MM.1S (cell line): Measurements from ENCODE around the gene RRN3.

Experiments used
- DNase-seq: peaks from one replicate; pipeline ENCODE4 v3.0.0-alpha.2; 2015
- H2AFZ ChIP-seq: fragments of 300-600 bp; sonication (generic); 2 replicates; pipeline ENCODE4 v1.6.0; 2016; ENCODE audit warnings: antibody characterized with exemption, low read length
- H3F3A ChIP-seq: fragments of 300-600 bp; sonication (generic); 2 replicates; pipeline ENCODE4 v1.6.1; 2016; ENCODE audit warnings: mild to moderate bottlenecking, antibody characterized with exemption, low read length, moderate library complexity, mixed read lengths; ENCODE audit not compliant: insufficient read depth
- H3K27ac ChIP-seq: fragments of 300-600 bp; sonication (generic); 2 replicates; pipeline ENCODE4 v1.5.1; 2016; ENCODE audit warnings: mild to moderate bottlenecking, low read length
- H3K27me3 ChIP-seq: fragments of 300-600 bp; sonication (generic); replicated peaks from 2 replicates; pipeline ENCODE4 v1.6.0; 2016; ENCODE audit warnings: low read length; ENCODE audit not compliant: insufficient read depth
- H3K36me3 ChIP-seq: fragments of 300-600 bp; sonication (generic); replicated peaks from 2 replicates; pipeline ENCODE4 v1.6.1; 2016; ENCODE audit warnings: mild to moderate bottlenecking, low read length, mixed read lengths; ENCODE audit not compliant: insufficient read depth
- H3K4me1 ChIP-seq: fragments of 300-600 bp; sonication (generic); 2 replicates; pipeline ENCODE4 v1.6.1; 2016; ENCODE audit warnings: low read length, mixed read lengths
- H3K4me2 ChIP-seq: fragments of 300-600 bp; sonication (generic); 2 replicates; pipeline ENCODE4 v1.6.0; 2016; ENCODE audit warnings: low read depth, low read length
- H3K4me3 ChIP-seq: fragments of 300-600 bp; sonication (generic); 2 replicates; pipeline ENCODE4 v1.5.1; 2016; ENCODE audit warnings: low read length, mixed read lengths
- H3K79me2 ChIP-seq: fragments of 300-600 bp; sonication (generic); 2 replicates; pipeline ENCODE4 v1.6.1; 2016; ENCODE audit warnings: mixed run types, low read length, mixed read lengths
- H3K9ac ChIP-seq: fragments of 300-600 bp; sonication (generic); 2 replicates; pipeline ENCODE4 v1.6.1; 2016; ENCODE audit warnings: low read length, mixed read lengths
- H3K9me2 ChIP-seq: fragments of 300-600 bp; sonication (generic); replicated peaks from 2 replicates; pipeline ENCODE4 v1.6.1; 2016; ENCODE audit warnings: mild to moderate bottlenecking, low read length, mixed read lengths; ENCODE audit not compliant: insufficient read depth
- H3K9me3 ChIP-seq: fragments of 300-600 bp; sonication (generic); replicated peaks from 2 replicates; pipeline ENCODE4 v1.6.1; 2016; ENCODE audit warnings: mild to moderate bottlenecking, low read length, mixed read lengths; ENCODE audit not compliant: insufficient read depth
- H4K20me1 ChIP-seq: fragments of 300-600 bp; sonication (generic); 2 replicates; pipeline ENCODE4 v1.6.1; 2016; ENCODE audit warnings: mild to moderate bottlenecking, low read length, moderate library complexity, mixed read lengths; ENCODE audit not compliant: insufficient read depth
- EZH2 ChIP-seq: fragments of 300-600 bp; sonication (generic); optimal IDR thresholded peaks from 2 replicates; pipeline ENCODE3; 2017; ENCODE audit warnings: low read depth, mild to moderate bottlenecking, antibody characterized with exemption, low read length, mixed read lengths
- EZH2phosphoT487 ChIP-seq: fragments of 300-600 bp; sonication (generic); IDR thresholded peaks from 2 replicates; pipeline ENCODE4 v1.6.1; 2018; ENCODE audit warnings: antibody characterized with exemption, low read length
- TF ChIP-seq, protein P1 (sequence below): fragments of 300-600 bp; sonication (generic); IDR thresholded peaks from 2 replicates; pipeline ENCODE4 v1.5.1; 2016; ENCODE audit warnings: antibody characterized with exemption, low read length, mixed read lengths

The RRN3 gene

DNA sequence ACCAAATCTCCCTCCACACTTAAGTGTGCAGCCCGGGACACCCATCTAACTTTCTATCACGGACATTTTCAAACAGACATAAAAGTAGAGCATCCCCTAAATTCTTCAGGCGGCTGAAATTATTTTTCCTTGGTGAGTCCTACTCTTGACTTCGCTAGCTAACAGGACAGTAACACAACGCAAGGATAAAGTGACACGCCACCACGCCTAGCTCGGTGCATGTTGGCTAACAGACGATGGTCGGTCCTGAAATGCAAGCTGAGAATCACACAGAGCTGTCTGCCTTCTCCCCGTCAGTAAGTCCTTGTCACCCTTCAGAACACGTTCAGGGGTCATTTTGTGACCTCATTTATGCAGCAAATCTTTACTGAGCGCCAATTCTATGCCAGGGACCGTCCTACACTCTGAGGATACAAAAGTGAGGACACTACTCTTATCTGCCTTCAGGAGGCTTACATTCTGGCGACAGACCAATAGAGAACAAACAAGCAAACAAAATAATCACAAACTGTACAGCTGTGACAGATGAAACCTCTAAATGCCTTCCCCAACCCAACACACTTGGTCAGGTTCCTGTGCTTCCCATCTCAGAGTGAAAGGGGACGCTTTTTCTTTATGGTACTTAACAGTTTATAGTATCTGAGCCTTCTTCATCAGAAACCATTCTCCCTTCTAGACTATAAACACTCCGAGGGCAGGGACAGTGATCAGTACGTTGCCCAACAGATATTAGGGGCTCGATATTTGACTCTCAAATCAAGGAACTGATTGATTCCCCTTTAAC lies 39.5 kb downstream of the RRN3 start:
- Histone ChIP-seq H3K27ac (peak overlapping the region; percentile 41; the same call in 1 of the 2 replicates), H3K79me2 (peaks cover 57% of the 10 kb centered on the region), H3K4me3 (peak overlapping the region; percentile 92), H3K4me1 (no peaks in the 10 kb centered on the region; the same call in 1 of the 2 replicates), H3F3A (no peaks in the 10 kb centered on the region), H3K27me3 (no peaks in the 10 kb centered on the region), H3K9me2 (no peaks in the 10 kb centered on the region), H3K4me2 (peak overlapping the region; percentile 82), H3K9me3 (no peaks in the 10 kb centered on the region), H3K36me3 (no peaks in the 10 kb centered on the region), H4K20me1 (no peaks in the 10 kb centered on the region), H3K9ac (peak overlapping the region; percentile 80; the same call in 1 of the 2 replicates), H2AFZ (peak overlapping the region; percentile 79)
- TF ChIP-seq, protein P1, sequence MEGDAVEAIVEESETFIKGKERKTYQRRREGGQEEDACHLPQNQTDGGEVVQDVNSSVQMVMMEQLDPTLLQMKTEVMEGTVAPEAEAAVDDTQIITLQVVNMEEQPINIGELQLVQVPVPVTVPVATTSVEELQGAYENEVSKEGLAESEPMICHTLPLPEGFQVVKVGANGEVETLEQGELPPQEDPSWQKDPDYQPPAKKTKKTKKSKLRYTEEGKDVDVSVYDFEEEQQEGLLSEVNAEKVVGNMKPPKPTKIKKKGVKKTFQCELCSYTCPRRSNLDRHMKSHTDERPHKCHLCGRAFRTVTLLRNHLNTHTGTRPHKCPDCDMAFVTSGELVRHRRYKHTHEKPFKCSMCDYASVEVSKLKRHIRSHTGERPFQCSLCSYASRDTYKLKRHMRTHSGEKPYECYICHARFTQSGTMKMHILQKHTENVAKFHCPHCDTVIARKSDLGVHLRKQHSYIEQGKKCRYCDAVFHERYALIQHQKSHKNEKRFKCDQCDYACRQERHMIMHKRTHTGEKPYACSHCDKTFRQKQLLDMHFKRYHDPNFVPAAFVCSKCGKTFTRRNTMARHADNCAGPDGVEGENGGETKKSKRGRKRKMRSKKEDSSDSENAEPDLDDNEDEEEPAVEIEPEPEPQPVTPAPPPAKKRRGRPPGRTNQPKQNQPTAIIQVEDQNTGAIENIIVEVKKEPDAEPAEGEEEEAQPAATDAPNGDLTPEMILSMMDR: no peak
- TF ChIP-seq EZH2phosphoT487: no peak
- no peak for TF ChIP-seq EZH2
- no peak for DNase-seq

DNA sequence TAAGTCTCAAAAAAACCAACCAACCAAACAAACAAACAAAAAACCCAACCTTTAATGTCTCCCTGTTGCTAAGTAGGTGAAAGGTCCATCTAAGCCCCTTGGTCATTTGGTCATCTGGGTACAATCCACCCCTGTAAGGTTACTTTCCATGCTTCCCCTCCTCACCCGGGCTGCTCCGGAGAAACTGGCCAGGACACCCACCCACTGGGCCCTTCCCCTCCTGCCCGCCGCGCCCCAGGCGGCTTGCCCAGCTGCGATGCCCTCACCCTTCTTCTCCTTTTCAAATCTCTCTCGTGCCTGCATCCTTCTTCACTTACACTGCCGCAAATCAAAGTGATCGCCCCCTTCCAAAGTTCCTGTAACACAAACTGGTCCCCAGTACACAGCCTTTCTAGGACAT lies 40.2 kb downstream of the RRN3 start:
- Histone ChIP-seq H3K27me3 (no peaks in the 10 kb centered on the region), H3K9ac (no peak overlapping the region), H3K36me3 (no peaks in the 10 kb centered on the region), H3K9me2 (no peaks in the 10 kb centered on the region), H3K9me3 (no peaks in the 10 kb centered on the region), H3K79me2 (peaks cover 58% of the 10 kb centered on the region), H3K4me3 (no peak overlapping the region), H3K4me1 (no peaks in the 10 kb centered on the region; the same call in 1 of the 2 replicates), H3K27ac (no peak overlapping the region), H3K4me2 (no peak overlapping the region), H2AFZ (no peak overlapping the region), H3F3A (no peaks in the 10 kb centered on the region), H4K20me1 (no peaks in the 10 kb centered on the region)
- DNase-seq: no peak
- TF ChIP-seq EZH2 (no peak), EZH2phosphoT487 (no peak)
- TF ChIP-seq, protein P1: no peak

DNA sequence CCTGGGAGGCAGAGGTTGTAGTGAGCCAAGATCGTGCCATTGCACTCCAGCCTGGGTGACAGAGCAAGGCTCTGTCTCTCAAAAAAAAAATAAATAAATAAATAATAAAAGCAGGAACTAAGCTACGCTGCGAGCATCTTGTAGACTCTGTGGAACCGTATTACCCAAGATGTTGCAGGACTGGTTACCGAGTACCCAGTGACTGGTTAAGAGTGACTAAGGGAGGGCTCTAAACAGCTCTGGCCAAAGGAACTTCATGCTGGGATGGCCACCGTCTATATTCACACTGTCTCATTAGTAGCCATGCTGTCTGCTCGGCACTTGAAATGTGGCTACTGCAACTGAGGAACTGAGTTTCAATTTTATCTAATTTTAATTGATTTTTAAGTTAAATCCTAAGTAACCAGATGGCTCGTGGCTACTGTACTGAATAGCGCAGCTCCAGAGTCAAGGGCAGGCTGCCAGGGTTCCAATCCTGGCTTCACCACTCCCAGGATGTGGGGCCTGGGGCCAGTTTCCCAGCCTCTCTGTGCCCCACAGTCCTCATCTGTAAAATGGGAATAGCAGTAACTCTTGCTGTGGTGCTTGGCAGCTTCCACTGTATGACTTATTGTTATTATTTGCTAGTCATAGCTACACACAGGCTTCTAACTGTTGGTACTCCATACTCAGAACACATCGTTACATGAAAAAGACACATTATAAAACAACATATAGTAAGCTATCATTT lies 41.2 kb downstream of the RRN3 start:
- TF ChIP-seq, protein P1: no peak
- TF ChIP-seq EZH2: no peak
- no peak for TF ChIP-seq EZH2phosphoT487
- Histone ChIP-seq H3K4me2 (no peak overlapping the region), H4K20me1 (no peaks in the 10 kb centered on the region), H3K9ac (no peak overlapping the region), H3K4me3 (no peak overlapping the region), H3K36me3 (no peaks in the 10 kb centered on the region), H3K4me1 (no peaks in the 10 kb centered on the region; the same call in 1 of the 2 replicates), H3F3A (no peaks in the 10 kb centered on the region), H3K9me3 (no peaks in the 10 kb centered on the region), H3K9me2 (no peaks in the 10 kb centered on the region), H3K79me2 (peaks cover 58% of the 10 kb centered on the region), H3K27me3 (no peaks in the 10 kb centered on the region), H2AFZ (no peak overlapping the region), H3K27ac (no peak overlapping the region)
- DNase-seq: no peak
